Measurements from ENCODE around the gene ABCC6. TPM values are rescaled to one million over a fixed set of nuclear protein-coding genes. Genes with fewer than 3 reads are reported as not detected.

The ABCC6 gene
- total RNA-seq, 1 donor from 2014 or later, result 3.0 TPM

DNA sequence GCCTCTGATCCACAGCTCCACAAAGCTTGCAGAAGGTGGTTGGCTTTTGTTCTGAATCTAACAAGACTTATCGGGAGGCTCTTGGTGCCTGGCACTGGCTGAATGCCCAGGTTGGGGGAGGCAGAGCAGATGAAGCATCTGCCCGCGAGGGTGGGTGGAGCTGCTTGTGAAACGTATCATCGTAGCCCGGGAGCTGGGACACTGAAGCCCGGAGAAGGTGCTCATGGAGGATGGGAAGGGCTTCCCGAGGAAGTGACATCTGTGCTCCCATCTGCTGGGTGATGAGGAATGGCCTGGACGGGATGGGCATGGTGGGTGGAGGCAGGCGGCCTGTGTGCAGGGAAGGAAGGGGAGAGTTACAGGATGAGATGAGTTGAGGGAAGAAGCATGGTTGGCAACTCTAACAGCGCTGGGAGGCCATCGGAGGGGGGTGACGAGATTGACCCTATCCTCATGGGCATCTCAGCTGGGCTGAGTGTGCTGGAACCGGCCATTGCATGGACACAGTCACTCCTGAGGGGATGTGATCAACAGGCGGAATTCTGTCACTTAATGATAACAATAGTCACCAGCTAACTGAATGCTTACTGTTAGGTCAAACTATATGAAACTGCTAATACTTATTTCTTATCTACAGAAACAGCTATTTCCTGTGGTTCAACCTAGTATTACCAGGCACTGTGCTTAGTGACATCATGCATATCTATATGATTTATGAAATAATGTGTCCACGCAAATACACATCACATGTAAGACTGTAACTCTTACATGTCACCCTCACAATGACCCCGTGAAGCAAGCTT, 102.7 kb downstream of the ABCC6 start:
- H3K4me2 ChIP-seq (ENCODE audit: low read length), result no peak overlapping the region
- H3K79me2 ChIP-seq (ENCODE audit: insufficient read depth, low read length), result no peaks in the 10 kb centered on the region
- no peak overlapping the region for H2AFZ ChIP-seq (ENCODE audit: low read depth, low read length)
- FAIRE-seq (no peak), DNase-seq (ENCODE audit: low read depth) (no peak)
- no peaks in the 10 kb centered on the region for H3K27me3 ChIP-seq (ENCODE audit: insufficient read depth, low read length)
- H3K4me3 ChIP-seq (ENCODE audit: insufficient read depth, low read depth, low read length), result no peak overlapping the region
- H3K9me3 Mint-ChIP-seq (ENCODE audit: unreplicated experiment), result peaks cover 14% of the 10 kb centered on the region
- H3K27ac Mint-ChIP-seq (ENCODE audit: unreplicated experiment), result no peak overlapping the region
- no peak overlapping the region for H3K9ac ChIP-seq (ENCODE audit: low read length)
- H3K4me1 Mint-ChIP-seq (ENCODE audit: low read depth, unreplicated experiment), result no peaks in the 10 kb centered on the region
- H3K9me3 ChIP-seq (ENCODE audit: insufficient read depth, low read depth, low read length), result peaks cover 7% of the 10 kb centered on the region
- TF ChIP-seq EZH2 (IDR thresholded peaks at IDR 0.05; ENCODE audit: insufficient read depth, low read length), result no peak
- no peak for TF ChIP-seq CTCF (IDR thresholded peaks at IDR 0.05; ENCODE audit: insufficient read depth, low read depth, low read length)
- H3K4me1 ChIP-seq (ENCODE audit: insufficient read depth, low read length), result no peaks in the 10 kb centered on the region
- H3K36me3 ChIP-seq (ENCODE audit: insufficient read depth, low read length), result peaks cover 22% of the 10 kb centered on the region
- no peak overlapping the region for H3K4me3 Mint-ChIP-seq (ENCODE audit: unreplicated experiment)
- H4K20me1 ChIP-seq (ENCODE audit: insufficient read depth, low read length), result peaks cover 12% of the 10 kb centered on the region
- no peak overlapping the region for H3K27ac ChIP-seq (ENCODE audit: low read depth, low read length)
- no peaks in the 10 kb centered on the region for H3K27me3 Mint-ChIP-seq (ENCODE audit: low read depth, unreplicated experiment)
- peaks cover 68% of the 10 kb centered on the region for H3K36me3 Mint-ChIP-seq (ENCODE audit: low read depth, unreplicated experiment)

DNA sequence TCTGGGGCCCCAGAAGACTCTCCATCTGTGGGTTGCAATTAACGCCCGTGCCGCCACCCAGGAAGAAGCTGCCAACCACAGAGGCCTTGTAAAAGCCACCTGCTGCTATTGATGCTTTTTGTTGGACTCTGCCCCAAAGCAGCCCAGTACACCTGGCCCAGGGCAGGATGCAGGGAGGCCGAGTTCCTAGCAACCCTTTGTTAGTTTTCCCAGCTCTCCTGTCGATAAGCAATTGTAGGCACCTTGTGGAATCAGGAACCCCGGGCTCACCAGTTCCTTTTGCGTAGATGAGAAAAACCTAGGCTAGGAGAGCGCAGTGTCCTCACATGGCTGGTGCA, 103.3 kb downstream of the ABCC6 start:
- no peak overlapping the region for H3K4me3 Mint-ChIP-seq (ENCODE audit: unreplicated experiment)
- no peaks in the 10 kb centered on the region for H3K4me1 ChIP-seq (ENCODE audit: insufficient read depth, low read length)
- H3K4me3 ChIP-seq (ENCODE audit: insufficient read depth, low read depth, low read length), result no peak overlapping the region
- H3K4me1 Mint-ChIP-seq (ENCODE audit: low read depth, unreplicated experiment), result no peaks in the 10 kb centered on the region
- TF ChIP-seq CTCF (IDR thresholded peaks at IDR 0.05; ENCODE audit: insufficient read depth, low read depth, low read length) (no peak), EZH2 (IDR thresholded peaks at IDR 0.05; ENCODE audit: insufficient read depth, low read length) (no peak)
- H3K36me3 ChIP-seq (ENCODE audit: insufficient read depth, low read length), result peaks cover 20% of the 10 kb centered on the region
- peaks cover 14% of the 10 kb centered on the region for H3K9me3 Mint-ChIP-seq (ENCODE audit: unreplicated experiment)
- no peak for FAIRE-seq
- DNase-seq (ENCODE audit: low read depth), result no peak
- H3K27me3 ChIP-seq (ENCODE audit: insufficient read depth, low read length), result no peaks in the 10 kb centered on the region
- H3K27ac Mint-ChIP-seq (ENCODE audit: unreplicated experiment), result no peak overlapping the region
- H3K27ac ChIP-seq (ENCODE audit: low read depth, low read length), result no peak overlapping the region
- no peak overlapping the region for H2AFZ ChIP-seq (ENCODE audit: low read depth, low read length)
- H3K9me3 ChIP-seq (ENCODE audit: insufficient read depth, low read depth, low read length), result peaks cover 5% of the 10 kb centered on the region
- H3K36me3 Mint-ChIP-seq (ENCODE audit: low read depth, unreplicated experiment), result peaks cover 65% of the 10 kb centered on the region
- no peak overlapping the region for H3K4me2 ChIP-seq (ENCODE audit: low read length)
- H3K9ac ChIP-seq (ENCODE audit: low read length), result no peak overlapping the region
- H4K20me1 ChIP-seq (ENCODE audit: insufficient read depth, low read length), result peaks cover 12% of the 10 kb centered on the region
- H3K79me2 ChIP-seq (ENCODE audit: insufficient read depth, low read length), result no peaks in the 10 kb centered on the region
- no peaks in the 10 kb centered on the region for H3K27me3 Mint-ChIP-seq (ENCODE audit: low read depth, unreplicated experiment)

DNA sequence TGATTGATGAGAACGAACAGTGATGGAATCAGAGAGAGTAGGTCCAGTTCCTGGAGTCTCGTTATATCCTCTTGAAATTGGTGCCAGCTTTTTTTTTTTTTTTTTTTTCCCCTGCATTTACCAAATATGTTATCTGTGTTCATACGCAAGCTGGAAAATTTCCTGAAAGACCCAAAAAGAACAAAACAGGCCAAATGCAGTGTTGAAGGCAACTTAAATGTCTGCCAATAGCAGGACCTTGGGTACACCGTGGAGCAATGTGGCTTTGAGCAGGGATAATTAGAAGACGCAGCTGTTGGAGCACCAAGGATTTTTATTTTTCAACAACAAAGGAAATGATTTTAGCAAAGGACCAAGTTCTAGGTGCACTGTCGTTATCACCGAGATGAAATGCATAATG, 105.0 kb downstream of the ABCC6 start:
- H3K36me3 ChIP-seq (ENCODE audit: insufficient read depth, low read length), result peaks cover 15% of the 10 kb centered on the region
- H3K9me3 Mint-ChIP-seq (ENCODE audit: unreplicated experiment), result peaks cover 3% of the 10 kb centered on the region
- H4K20me1 ChIP-seq (ENCODE audit: insufficient read depth, low read length), result peaks cover 12% of the 10 kb centered on the region
- no peaks in the 10 kb centered on the region for H3K27me3 Mint-ChIP-seq (ENCODE audit: low read depth, unreplicated experiment)
- no peaks in the 10 kb centered on the region for H3K4me1 Mint-ChIP-seq (ENCODE audit: low read depth, unreplicated experiment)
- TF ChIP-seq CTCF (IDR thresholded peaks at IDR 0.05; ENCODE audit: insufficient read depth, low read depth, low read length) (no peak), EZH2 (IDR thresholded peaks at IDR 0.05; ENCODE audit: insufficient read depth, low read length) (no peak)
- H3K9ac ChIP-seq (ENCODE audit: low read length), result no peak overlapping the region
- FAIRE-seq, result no peak
- peaks cover 65% of the 10 kb centered on the region for H3K36me3 Mint-ChIP-seq (ENCODE audit: low read depth, unreplicated experiment)
- no peaks in the 10 kb centered on the region for H3K27me3 ChIP-seq (ENCODE audit: insufficient read depth, low read length)
- H3K4me1 ChIP-seq (ENCODE audit: insufficient read depth, low read length), result no peaks in the 10 kb centered on the region
- H3K4me3 Mint-ChIP-seq (ENCODE audit: unreplicated experiment), result no peak overlapping the region
- no peak overlapping the region for H3K4me2 ChIP-seq (ENCODE audit: low read length)
- no peak for DNase-seq (ENCODE audit: low read depth)
- H3K27ac Mint-ChIP-seq (ENCODE audit: unreplicated experiment), result no peak overlapping the region
- H3K9me3 ChIP-seq (ENCODE audit: insufficient read depth, low read depth, low read length), result no peaks in the 10 kb centered on the region
- H2AFZ ChIP-seq (ENCODE audit: low read depth, low read length), result no peak overlapping the region
- H3K27ac ChIP-seq (ENCODE audit: low read depth, low read length), result no peak overlapping the region
- no peaks in the 10 kb centered on the region for H3K79me2 ChIP-seq (ENCODE audit: insufficient read depth, low read length)
- no peak overlapping the region for H3K4me3 ChIP-seq (ENCODE audit: insufficient read depth, low read depth, low read length)

All from astrocyte (in vitro differentiated cells and primary cell).